WTC11 (cell line): ENCODE results near the gene LRRC74A. TPM values are rescaled to one million over a fixed set of nuclear protein-coding genes. Genes with fewer than 3 reads are reported as not detected.

Source experiments
- GABPB1 ChIP-seq: sonication (generic); formaldehyde crosslinking; IDR thresholded peaks from 2 replicates; pipeline ENCODE4 v1.8.1; 2023; ENCODE audit warnings: mild to moderate bottlenecking, missing genetic modification reagents
- GRHL2 ChIP-seq: fragments of 250-450 bp; sonication (Bioruptor Pico); IDR thresholded peaks from 2 replicates; pipeline ENCODE4 v1.8.0; 2022; ENCODE audit warnings: mild to moderate bottlenecking, moderate library complexity; ENCODE audit not compliant: insufficient replicate concordance, severe bottlenecking
- HMGA2 ChIP-seq: fragments of 250-450 bp; sonication (Bioruptor Pico); IDR thresholded peaks from 2 replicates; pipeline ENCODE4 v1.4.0; 2021; ENCODE audit warnings: mild to moderate bottlenecking, moderate library complexity
- IRF2 ChIP-seq: sonication (generic); formaldehyde crosslinking; IDR thresholded peaks from 2 replicates; pipeline ENCODE4 v1.8.0; 2022; ENCODE audit warnings: low read depth, missing genetic modification reagents, borderline replicate concordance
- JUN ChIP-seq: sonication (generic); formaldehyde crosslinking; IDR thresholded peaks from 2 replicates; pipeline ENCODE4 v1.8.0; 2023; ENCODE audit warnings: mild to moderate bottlenecking, missing genetic modification reagents
- KAT7 ChIP-seq: sonication (generic); formaldehyde crosslinking; IDR thresholded peaks from 2 replicates; pipeline ENCODE4 v1.8.1; 2023; ENCODE audit warnings: missing genetic modification reagents, mild to moderate bottlenecking, borderline replicate concordance
- MXD4 ChIP-seq: fragments of 250-450 bp; sonication (Bioruptor Pico); IDR thresholded peaks from 2 replicates; pipeline ENCODE4 v1.8.0; 2021; ENCODE audit warnings: mild to moderate bottlenecking, moderate library complexity, borderline replicate concordance
- NFE2L1 ChIP-seq: sonication (generic); formaldehyde crosslinking; IDR thresholded peaks from 2 replicates; pipeline ENCODE4 v1.8.1; 2023; ENCODE audit warnings: missing genetic modification reagents
- NR1H2 ChIP-seq: sonication (generic); formaldehyde crosslinking; IDR thresholded peaks from 2 replicates; pipeline ENCODE4 v1.9.0; 2021; ENCODE audit warnings: mild to moderate bottlenecking, moderate library complexity, missing genetic modification reagents
- OVOL2 ChIP-seq: fragments of 250-450 bp; sonication (Bioruptor Pico); IDR thresholded peaks from 2 replicates; pipeline ENCODE4 v1.9.0; 2021; ENCODE audit warnings: mild to moderate bottlenecking, borderline replicate concordance
- PRRX2 ChIP-seq: fragments of 250-450 bp; sonication (Bioruptor Pico); IDR thresholded peaks from 2 replicates; pipeline ENCODE4 v1.8.0; 2021; ENCODE audit warnings: mild to moderate bottlenecking
- TCF7 ChIP-seq: sonication (generic); formaldehyde crosslinking; IDR thresholded peaks from 2 replicates; pipeline ENCODE4 v1.8.0; 2022; ENCODE audit warnings: mild to moderate bottlenecking, low read depth, missing genetic modification reagents, moderate library complexity
- ZBTB21 ChIP-seq: sonication (generic); formaldehyde crosslinking; IDR thresholded peaks from 2 replicates; pipeline ENCODE4 v1.8.1; 2023; ENCODE audit warnings: mild to moderate bottlenecking, missing genetic modification reagents, borderline replicate concordance
- ZNF671 ChIP-seq: fragments of 250-450 bp; sonication (Bioruptor Pico); IDR thresholded peaks from 2 replicates; pipeline ENCODE4 v1.8.0; 2021; ENCODE audit warnings: mild to moderate bottlenecking
- total RNA-seq: library from RNA; stranded (reverse); gene quantifications from 3 replicates; pipeline ENCODE4 v1.2.3, GENCODE V29; 2021
- TF ChIP-seq, protein P1 (sequence below): sonication (generic); formaldehyde crosslinking; IDR thresholded peaks from 2 replicates; pipeline ENCODE4 v1.8.1; 2022; ENCODE audit warnings: mild to moderate bottlenecking, moderate library complexity, missing genetic modification reagents
- TF ChIP-seq, protein P2 (sequence below): sonication (generic); formaldehyde crosslinking; IDR thresholded peaks from 2 replicates; pipeline ENCODE4 v1.8.0; 2023; ENCODE audit warnings: mild to moderate bottlenecking, missing genetic modification reagents
- TF ChIP-seq, protein P3 (sequence below): sonication (generic); formaldehyde crosslinking; IDR thresholded peaks from 2 replicates; pipeline ENCODE4 v1.8.0; 2022; ENCODE audit warnings: mild to moderate bottlenecking, missing genetic modification reagents
- TF ChIP-seq, protein P4 (sequence below): sonication (generic); formaldehyde crosslinking; IDR thresholded peaks from 2 replicates; pipeline ENCODE4 v1.8.0; 2022; ENCODE audit warnings: missing genetic modification reagents
- TF ChIP-seq, protein P5 (sequence below): fragments of 250-450 bp; sonication (Bioruptor Pico); conservative IDR thresholded peaks from 2 replicates; pipeline ENCODE4 v1.9.0; 2021; ENCODE audit warnings: mild to moderate bottlenecking
- TF ChIP-seq, protein P6 (sequence below): fragments of 250-450 bp; sonication (Bioruptor Pico); IDR thresholded peaks from 2 replicates; pipeline ENCODE4 v1.9.0; 2021; ENCODE audit warnings: mild to moderate bottlenecking
- TF ChIP-seq, protein P7 (sequence below): sonication (generic); formaldehyde crosslinking; IDR thresholded peaks from 2 replicates; pipeline ENCODE4 v1.8.1; 2023; ENCODE audit warnings: mild to moderate bottlenecking, missing genetic modification reagents, moderate library complexity
- TF ChIP-seq, protein P8 (sequence below): fragments of 250-450 bp; sonication (Bioruptor Pico); IDR thresholded peaks from 2 replicates; pipeline ENCODE4 v1.8.0; 2021; ENCODE audit warnings: mild to moderate bottlenecking

Gene LRRC74A
- total RNA-seq, 1 experiment from 2014 or later, result not detected

DNA sequence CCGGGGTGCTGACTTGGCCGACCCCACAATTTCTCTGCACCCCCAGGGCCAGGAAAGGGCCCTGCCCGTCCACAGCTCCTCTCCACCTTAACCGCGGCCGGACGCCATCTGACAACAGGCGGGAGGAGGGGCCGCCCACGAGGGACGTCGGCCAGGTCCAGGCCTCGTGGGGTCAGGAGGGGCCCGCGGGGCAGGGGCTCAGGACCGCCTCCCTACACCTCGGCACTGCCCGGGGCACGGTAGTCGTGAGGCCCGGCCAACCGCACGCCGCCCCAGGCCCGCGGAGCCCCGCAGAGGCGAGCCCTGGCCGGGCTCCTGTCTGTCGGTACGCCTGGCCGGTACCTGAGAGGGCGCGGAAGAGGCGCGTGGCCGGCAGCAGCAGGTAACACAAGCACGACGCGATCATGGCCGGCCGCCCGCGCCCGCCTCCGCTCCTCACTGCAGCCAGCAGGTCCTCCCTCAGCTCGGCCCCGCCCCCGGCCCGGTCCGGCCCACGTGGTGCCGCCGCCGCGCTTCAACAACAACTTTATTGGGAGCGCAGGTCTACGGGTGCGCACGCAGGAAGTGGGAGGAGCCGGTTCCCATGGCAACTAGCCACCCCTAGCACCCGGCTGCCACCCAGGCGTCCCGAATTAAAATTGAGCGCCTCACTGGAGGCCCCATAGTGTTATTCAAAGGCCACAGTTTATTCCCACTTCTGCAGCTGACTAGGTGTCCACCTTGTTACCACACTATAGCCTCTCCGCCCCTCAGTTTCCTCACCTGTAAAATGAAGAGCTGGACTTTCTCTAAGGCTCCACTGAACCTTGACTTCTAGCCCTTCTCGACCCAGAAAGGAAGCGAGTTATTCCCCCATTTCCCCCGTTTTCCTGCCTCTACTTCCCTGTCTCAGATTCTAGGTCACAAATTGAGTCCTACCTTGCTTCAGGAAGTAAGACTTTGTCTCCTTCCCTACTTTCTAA, 13.5 kb upstream of the LRRC74A start, which contains the start of gene ANGEL1 (continued):
- TF ChIP-seq, protein P1, sequence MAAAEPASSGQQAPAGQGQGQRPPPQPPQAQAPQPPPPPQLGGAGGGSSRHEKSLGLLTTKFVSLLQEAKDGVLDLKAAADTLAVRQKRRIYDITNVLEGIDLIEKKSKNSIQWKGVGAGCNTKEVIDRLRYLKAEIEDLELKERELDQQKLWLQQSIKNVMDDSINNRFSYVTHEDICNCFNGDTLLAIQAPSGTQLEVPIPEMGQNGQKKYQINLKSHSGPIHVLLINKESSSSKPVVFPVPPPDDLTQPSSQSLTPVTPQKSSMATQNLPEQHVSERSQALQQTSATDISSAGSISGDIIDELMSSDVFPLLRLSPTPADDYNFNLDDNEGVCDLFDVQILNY (CRISPR knock-in tag), result peak; percentile 80; the same call in 1 of the 2 replicates
- TF ChIP-seq ZBTB21 (CRISPR knock-in tag), result peak; percentile 89; the same call in 1 of the 2 replicates
- no peak for TF ChIP-seq TCF7 (CRISPR knock-in tag)
- TF ChIP-seq, protein P2, sequence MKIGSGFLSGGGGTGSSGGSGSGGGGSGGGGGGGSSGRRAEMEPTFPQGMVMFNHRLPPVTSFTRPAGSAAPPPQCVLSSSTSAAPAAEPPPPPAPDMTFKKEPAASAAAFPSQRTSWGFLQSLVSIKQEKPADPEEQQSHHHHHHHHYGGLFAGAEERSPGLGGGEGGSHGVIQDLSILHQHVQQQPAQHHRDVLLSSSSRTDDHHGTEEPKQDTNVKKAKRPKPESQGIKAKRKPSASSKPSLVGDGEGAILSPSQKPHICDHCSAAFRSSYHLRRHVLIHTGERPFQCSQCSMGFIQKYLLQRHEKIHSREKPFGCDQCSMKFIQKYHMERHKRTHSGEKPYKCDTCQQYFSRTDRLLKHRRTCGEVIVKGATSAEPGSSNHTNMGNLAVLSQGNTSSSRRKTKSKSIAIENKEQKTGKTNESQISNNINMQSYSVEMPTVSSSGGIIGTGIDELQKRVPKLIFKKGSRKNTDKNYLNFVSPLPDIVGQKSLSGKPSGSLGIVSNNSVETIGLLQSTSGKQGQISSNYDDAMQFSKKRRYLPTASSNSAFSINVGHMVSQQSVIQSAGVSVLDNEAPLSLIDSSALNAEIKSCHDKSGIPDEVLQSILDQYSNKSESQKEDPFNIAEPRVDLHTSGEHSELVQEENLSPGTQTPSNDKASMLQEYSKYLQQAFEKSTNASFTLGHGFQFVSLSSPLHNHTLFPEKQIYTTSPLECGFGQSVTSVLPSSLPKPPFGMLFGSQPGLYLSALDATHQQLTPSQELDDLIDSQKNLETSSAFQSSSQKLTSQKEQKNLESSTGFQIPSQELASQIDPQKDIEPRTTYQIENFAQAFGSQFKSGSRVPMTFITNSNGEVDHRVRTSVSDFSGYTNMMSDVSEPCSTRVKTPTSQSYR (CRISPR knock-in tag), result no peak
- TF ChIP-seq OVOL2 (CRISPR knock-in tag), result no peak
- no peak for TF ChIP-seq NR1H2 (CRISPR knock-in tag)
- no peak for TF ChIP-seq PRRX2 (CRISPR knock-in tag)
- TF ChIP-seq ZNF671 (CRISPR knock-in tag), result no peak
- TF ChIP-seq GRHL2, result no peak
- TF ChIP-seq, protein P3, sequence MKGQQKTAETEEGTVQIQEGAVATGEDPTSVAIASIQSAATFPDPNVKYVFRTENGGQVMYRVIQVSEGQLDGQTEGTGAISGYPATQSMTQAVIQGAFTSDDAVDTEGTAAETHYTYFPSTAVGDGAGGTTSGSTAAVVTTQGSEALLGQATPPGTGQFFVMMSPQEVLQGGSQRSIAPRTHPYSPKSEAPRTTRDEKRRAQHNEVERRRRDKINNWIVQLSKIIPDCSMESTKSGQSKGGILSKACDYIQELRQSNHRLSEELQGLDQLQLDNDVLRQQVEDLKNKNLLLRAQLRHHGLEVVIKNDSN (CRISPR knock-in tag), result peak; percentile 98
- TF ChIP-seq, protein P4, sequence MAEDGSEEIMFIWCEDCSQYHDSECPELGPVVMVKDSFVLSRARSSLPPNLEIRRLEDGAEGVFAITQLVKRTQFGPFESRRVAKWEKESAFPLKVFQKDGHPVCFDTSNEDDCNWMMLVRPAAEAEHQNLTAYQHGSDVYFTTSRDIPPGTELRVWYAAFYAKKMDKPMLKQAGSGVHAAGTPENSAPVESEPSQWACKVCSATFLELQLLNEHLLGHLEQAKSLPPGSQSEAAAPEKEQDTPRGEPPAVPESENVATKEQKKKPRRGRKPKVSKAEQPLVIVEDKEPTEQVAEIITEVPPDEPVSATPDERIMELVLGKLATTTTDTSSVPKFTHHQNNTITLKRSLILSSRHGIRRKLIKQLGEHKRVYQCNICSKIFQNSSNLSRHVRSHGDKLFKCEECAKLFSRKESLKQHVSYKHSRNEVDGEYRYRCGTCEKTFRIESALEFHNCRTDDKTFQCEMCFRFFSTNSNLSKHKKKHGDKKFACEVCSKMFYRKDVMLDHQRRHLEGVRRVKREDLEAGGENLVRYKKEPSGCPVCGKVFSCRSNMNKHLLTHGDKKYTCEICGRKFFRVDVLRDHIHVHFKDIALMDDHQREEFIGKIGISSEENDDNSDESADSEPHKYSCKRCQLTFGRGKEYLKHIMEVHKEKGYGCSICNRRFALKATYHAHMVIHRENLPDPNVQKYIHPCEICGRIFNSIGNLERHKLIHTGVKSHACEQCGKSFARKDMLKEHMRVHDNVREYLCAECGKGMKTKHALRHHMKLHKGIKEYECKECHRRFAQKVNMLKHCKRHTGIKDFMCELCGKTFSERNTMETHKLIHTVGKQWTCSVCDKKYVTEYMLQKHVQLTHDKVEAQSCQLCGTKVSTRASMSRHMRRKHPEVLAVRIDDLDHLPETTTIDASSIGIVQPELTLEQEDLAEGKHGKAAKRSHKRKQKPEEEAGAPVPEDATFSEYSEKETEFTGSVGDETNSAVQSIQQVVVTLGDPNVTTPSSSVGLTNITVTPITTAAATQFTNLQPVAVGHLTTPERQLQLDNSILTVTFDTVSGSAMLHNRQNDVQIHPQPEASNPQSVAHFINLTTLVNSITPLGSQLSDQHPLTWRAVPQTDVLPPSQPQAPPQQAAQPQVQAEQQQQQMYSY (CRISPR knock-in tag), result no peak; the same call in 1 of the 2 replicates
- TF ChIP-seq MXD4 (CRISPR knock-in tag), result no peak
- TF ChIP-seq, protein P5, sequence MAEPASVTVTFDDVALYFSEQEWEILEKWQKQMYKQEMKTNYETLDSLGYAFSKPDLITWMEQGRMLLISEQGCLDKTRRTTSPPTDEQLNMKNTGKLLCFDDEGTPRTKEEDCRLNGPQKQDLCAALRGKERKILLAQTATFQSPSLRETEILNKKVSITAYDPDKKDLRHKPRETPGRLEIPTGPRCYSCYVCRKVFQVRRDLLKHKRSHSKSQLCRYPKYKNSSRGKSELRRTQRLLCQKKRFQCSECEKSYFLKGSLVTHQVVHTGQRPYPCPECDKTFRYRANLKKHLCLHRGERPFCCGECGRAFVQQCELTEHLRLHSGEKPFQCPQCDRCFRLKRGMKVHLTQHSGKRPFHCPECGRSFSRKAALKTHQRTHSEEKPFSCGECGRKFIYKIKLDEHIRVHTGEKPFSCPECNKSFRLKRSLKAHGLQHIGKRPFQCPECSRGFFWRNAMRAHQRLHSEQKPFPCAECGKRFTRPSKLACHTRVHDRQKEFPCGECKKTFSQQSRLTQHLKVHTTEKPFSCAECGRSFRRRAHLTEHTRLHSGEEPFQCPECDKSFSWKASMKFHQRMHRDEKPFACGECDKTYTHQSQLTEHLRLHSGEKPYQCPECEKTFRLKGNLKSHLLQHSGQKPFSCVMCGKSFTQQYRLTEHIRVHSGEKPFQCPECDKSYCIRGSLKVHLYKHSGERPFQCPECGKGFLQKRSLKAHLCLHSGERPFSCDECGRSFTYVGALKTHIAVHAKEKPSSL, result no peak
- TF ChIP-seq HMGA2 (CRISPR knock-in tag), result no peak
- TF ChIP-seq, protein P6, sequence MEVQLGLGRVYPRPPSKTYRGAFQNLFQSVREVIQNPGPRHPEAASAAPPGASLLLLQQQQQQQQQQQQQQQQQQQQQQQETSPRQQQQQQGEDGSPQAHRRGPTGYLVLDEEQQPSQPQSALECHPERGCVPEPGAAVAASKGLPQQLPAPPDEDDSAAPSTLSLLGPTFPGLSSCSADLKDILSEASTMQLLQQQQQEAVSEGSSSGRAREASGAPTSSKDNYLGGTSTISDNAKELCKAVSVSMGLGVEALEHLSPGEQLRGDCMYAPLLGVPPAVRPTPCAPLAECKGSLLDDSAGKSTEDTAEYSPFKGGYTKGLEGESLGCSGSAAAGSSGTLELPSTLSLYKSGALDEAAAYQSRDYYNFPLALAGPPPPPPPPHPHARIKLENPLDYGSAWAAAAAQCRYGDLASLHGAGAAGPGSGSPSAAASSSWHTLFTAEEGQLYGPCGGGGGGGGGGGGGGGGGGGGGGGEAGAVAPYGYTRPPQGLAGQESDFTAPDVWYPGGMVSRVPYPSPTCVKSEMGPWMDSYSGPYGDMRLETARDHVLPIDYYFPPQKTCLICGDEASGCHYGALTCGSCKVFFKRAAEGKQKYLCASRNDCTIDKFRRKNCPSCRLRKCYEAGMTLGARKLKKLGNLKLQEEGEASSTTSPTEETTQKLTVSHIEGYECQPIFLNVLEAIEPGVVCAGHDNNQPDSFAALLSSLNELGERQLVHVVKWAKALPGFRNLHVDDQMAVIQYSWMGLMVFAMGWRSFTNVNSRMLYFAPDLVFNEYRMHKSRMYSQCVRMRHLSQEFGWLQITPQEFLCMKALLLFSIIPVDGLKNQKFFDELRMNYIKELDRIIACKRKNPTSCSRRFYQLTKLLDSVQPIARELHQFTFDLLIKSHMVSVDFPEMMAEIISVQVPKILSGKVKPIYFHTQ (CRISPR knock-in tag), result no peak
- peak; percentile 89; the same call in 1 of the 2 replicates for TF ChIP-seq KAT7
- no peak for TF ChIP-seq IRF2 (CRISPR knock-in tag)
- peak; percentile 71; the same call in 1 of the 2 replicates for TF ChIP-seq JUN
- TF ChIP-seq NFE2L1, result no peak; the same call in 1 of the 2 replicates
- TF ChIP-seq, protein P7, sequence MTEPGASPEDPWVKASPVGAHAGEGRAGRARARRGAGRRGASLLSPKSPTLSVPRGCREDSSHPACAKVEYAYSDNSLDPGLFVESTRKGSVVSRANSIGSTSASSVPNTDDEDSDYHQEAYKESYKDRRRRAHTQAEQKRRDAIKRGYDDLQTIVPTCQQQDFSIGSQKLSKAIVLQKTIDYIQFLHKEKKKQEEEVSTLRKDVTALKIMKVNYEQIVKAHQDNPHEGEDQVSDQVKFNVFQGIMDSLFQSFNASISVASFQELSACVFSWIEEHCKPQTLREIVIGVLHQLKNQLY (CRISPR knock-in tag), result no peak; the same call in 1 of the 2 replicates
- TF ChIP-seq, protein P8, sequence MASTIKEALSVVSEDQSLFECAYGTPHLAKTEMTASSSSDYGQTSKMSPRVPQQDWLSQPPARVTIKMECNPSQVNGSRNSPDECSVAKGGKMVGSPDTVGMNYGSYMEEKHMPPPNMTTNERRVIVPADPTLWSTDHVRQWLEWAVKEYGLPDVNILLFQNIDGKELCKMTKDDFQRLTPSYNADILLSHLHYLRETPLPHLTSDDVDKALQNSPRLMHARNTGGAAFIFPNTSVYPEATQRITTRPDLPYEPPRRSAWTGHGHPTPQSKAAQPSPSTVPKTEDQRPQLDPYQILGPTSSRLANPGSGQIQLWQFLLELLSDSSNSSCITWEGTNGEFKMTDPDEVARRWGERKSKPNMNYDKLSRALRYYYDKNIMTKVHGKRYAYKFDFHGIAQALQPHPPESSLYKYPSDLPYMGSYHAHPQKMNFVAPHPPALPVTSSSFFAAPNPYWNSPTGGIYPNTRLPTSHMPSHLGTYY (CRISPR knock-in tag), result no peak
- TF ChIP-seq GABPB1 (CRISPR knock-in tag), result peak; percentile 64; the same call in 1 of the 2 replicates
